Upper lobe of left lung (tissue), 4 donors: ENCODE measurements around the gene PITPNM3.

Experiments
- POLR2A ChIP-seq, 4 donors: fragments of 450-650 bp; IDR thresholded peaks; one replicate each; pipeline ENCODE4 v1.5.1; 2016 to 2017; ENCODE audit warnings: antibody characterized with exemption in 4 of 4, mild to moderate bottlenecking in 2 of 4
- TF ChIP-seq, protein P1 (sequence below), 6 experiments: fragments of 450-650 bp in 4 of 6; fragments of 200-600 bp in 2 of 6; sonication (generic) in 2 of 6; IDR thresholded peaks; one replicate each; pipeline ENCODE4 v1.5.1; 2016 to 2019; ENCODE audit warnings: antibody characterized with exemption in 6 of 6

DNA sequence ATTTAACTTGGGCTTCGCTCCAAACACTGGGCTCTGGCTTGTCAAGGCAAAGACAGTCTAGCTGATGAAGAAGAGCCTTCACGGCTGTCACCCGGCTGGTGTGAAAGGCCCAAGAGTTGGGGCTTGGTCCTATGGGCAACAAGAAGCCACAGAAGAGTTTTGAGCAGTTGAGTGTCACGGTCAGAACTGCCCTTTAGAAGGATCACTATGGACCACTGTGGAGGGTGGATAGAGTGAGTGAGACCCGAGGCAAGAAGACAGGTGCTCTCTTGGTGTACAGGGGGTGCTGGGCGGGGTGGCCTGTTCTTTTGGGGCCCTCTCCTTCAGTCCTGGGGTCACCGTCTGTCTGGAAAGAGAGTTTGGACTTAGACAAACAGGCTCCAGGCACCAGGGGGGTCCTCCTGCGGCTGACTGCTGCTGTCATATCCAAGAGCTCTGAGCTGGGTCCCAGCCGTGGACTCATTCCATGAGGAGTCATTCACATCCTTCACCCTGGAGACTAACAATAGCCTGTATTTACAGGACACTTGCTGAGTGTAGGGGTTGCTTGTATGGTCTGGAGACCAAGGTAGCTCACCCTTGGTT, 109.7 kb downstream of the PITPNM3 start:
- TF ChIP-seq, protein P1, sequence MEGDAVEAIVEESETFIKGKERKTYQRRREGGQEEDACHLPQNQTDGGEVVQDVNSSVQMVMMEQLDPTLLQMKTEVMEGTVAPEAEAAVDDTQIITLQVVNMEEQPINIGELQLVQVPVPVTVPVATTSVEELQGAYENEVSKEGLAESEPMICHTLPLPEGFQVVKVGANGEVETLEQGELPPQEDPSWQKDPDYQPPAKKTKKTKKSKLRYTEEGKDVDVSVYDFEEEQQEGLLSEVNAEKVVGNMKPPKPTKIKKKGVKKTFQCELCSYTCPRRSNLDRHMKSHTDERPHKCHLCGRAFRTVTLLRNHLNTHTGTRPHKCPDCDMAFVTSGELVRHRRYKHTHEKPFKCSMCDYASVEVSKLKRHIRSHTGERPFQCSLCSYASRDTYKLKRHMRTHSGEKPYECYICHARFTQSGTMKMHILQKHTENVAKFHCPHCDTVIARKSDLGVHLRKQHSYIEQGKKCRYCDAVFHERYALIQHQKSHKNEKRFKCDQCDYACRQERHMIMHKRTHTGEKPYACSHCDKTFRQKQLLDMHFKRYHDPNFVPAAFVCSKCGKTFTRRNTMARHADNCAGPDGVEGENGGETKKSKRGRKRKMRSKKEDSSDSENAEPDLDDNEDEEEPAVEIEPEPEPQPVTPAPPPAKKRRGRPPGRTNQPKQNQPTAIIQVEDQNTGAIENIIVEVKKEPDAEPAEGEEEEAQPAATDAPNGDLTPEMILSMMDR (IDR thresholded peaks at IDR 0.05) = no peak
- no peak for TF ChIP-seq POLR2A (IDR thresholded peaks at IDR 0.05)
